ENCODE results near the gene XKRX.

DNA sequence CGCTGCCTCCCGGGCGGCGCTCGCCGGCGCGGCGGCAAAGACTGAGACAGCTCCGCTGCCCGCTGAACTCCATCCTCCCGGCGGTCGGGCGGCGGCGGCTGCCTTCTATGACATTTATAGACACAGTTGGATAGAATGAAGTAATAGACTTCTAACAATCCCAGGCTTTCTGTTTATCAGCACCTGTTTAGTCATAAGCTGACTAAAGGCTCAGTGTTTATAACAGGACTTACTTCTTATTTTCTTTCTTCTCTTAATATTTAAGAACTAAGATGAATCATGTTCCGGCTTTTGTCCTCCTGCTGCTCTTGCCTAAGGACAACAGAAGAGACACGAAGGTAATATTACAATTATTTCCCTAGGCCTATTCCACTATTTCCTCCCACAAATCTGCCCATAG is 44.7 kb upstream of the XKRX start:
- TF ChIP-seq CTCF (IDR thresholded peaks at IDR 0.05) (no peak), POLR2AphosphoS5 (IDR thresholded peaks at IDR 0.05) (no peak), POLR2A (IDR thresholded peaks at IDR 0.05) (no peak), EP300 (IDR thresholded peaks at IDR 0.05) (no peak)

All from sigmoid colon (tissue), 4 donors.